WTC11 (cell line): Measurements from ENCODE around the gene ITM2C.

Experiments used
- ATF2 ChIP-seq: sonication (generic); formaldehyde crosslinking; IDR thresholded peaks from 2 replicates; pipeline ENCODE4 v1.8.1; 2022; ENCODE audit warnings: low read depth, missing genetic modification reagents, borderline replicate concordance
- CTCF ChIP-seq: fragments of 200-600 bp; IDR thresholded peaks from 2 replicates; pipeline ENCODE4 v1.8.0; 2022; ENCODE audit warnings: antibody characterized with exemption
- FOXJ3 ChIP-seq: sonication (generic); formaldehyde crosslinking; IDR thresholded peaks from 2 replicates; pipeline ENCODE4 v1.9.0; 2021; ENCODE audit warnings: missing genetic modification reagents, mild to moderate bottlenecking, borderline replicate concordance
- IRF1 ChIP-seq: sonication (generic); formaldehyde crosslinking; IDR thresholded peaks from 2 replicates; pipeline ENCODE4 v1.8.0; 2023; ENCODE audit warnings: missing genetic modification reagents
- ZNF671 ChIP-seq: fragments of 250-450 bp; sonication (Bioruptor Pico); IDR thresholded peaks from 2 replicates; pipeline ENCODE4 v1.8.0; 2021; ENCODE audit warnings: mild to moderate bottlenecking

- TF ChIP-seq IRF1 (CRISPR knock-in tag) (no peak), CTCF (no peak), FOXJ3 (CRISPR knock-in tag) (no peak), ATF2 (no peak), ZNF671 (no peak)
These were observed 41.3 kb upstream of the ITM2C start for GRCh38 chr2:230823264-230823964.
